Measurements from ENCODE around the gene IL3. TPM values are rescaled to one million over a fixed set of nuclear protein-coding genes. Genes with fewer than 3 reads are reported as not detected.
"Not testable (repeated sequence)": the region's sequence is repeated elsewhere in the genome, so short reads cannot be mapped to it uniquely, and the experiment has no call there.

IL3 gene
- polyA plus RNA-seq, 1 donor, result not detected

DNA sequence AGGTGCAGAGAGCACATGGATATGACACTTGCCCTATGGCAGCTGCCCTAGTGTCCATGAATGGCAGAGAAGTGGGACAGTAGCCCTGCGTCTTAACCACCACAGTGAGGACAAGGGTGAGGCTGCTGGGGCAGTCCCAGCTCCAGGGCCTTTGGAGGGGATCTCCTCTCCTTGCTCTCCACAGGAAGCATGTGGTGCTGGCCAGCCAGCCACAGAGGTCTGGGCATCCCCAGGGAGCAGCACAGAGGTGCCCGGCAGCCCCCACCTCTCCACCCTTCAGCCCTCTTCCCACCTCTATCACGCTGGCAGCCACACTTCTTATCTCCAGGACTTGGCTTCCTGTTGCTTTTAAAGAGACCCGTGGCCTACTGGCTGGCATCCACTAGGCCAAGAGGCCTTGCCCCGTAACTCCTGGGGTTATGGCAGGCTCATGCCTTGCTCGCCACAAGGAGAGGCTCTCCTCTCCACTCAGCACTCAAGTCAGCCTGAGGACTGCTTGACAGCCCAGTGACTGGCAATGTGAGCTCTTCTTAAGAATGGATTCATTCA, 35.0 kb downstream of the IL3 start:
- no peak for DNase-seq

DNA sequence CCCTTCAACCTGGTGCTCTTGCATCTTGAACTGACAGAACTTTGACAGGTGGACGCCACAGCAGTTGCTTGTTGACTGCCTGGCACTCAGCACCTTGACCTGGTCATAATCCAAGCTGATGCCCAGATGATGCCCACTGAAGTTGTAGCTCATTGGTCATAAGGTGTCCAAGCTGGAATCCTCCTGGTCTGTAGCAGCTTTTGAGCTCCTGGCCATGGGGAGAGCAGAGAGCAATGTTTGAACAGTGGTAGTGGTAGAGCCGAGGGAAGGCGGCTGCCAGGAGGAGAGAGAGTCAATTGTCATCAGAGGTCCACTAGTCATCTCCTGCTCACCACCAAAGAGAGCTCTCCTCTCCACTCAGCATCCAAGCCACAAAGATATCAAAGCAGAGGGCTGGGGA, 36.4 kb downstream of the IL3 start:
- DNase-seq, result no peak

DNA sequence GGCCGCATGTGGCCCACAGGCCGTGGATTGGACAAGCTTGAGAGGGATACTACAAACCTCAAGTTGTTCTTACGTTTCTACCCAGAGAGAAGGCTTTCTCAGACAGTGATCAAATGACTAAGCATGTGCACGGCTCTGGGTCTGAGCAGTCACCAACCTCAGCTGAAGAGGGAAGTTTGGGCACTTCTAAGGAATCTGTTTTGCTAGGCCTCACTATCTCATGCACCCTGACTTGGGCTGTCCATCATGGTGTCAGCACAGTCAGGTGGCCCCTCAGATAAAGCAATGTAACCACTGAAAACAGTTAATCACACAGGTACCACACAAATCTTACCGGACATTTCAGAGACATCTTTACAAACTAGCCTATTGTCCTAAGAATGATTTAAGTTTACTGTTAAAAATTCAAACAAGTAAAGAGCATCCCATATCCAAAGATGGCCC, 37.7 kb downstream of the IL3 start:
- no peak for DNase-seq

DNA sequence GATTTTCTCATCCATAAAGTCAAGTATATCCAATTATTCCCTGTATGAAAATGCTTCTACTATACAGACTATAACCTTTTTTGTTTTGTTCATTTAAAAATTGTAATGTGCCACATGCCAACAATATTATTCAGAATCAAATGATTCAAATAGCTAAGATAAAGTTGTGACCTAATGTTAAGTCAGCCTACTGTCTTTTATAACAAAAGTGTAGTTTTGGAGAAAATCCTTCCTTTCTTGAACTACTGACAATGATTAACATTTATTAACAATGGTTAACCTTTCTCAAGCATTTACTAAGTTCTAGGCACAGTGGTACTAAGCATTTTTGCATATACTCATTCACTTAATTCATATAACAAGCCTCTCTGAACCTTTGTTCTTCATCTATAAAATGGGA, 38.2 kb downstream of the IL3 start:
- no peak for DNase-seq

DNA sequence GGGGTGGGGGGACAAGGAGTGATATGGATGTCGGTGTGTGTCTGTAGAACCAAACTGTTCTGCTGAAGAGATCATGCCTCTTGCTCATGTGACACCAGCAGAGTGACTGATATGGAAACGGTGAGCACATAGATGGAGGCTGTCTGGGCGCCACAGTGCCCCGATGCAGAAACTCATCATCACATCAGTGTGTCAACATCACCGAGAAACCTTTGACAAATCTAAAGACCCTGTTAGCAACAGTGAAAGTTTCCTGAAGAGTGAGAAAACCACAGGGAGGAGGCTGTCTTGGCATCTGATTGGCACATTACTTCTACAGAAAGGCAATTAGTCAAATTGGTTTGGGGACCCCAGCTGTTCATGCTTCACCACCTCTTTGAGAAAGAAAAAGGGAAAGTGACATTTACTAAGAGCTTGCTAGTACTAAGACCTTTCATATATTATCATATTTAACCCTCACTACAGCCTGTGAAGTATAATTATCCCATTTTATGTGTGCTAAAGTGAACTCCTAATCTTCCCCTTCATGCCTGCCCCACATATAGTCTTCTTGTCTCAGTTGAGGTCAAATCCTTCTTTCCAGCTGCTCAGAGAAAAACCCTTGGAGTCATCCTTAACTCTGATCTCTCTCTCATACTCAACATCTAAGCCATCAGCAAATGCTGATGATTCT, 38.8 kb downstream of the IL3 start:
- DNase-seq, result no peak

DNA sequence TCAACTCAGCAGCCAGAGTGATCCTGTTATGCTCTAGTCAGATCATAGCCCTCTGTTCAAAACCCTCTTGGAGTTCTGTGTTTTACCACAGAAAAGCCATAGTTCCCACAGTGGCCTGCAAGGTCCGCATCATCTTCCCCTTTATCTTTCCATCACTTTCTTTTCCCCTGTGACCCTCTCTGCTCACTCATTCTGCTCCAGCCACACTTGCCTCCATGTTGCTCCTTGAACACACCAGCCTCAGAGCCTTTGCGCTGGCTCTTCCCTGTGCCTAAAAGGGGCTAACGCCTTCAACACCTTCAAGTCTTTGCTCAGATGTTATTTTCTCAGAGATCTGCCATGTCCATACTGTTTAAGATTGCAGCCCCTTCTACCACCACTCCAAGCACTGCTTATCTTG, 39.5 kb downstream of the IL3 start:
- no peak for DNase-seq

DNA sequence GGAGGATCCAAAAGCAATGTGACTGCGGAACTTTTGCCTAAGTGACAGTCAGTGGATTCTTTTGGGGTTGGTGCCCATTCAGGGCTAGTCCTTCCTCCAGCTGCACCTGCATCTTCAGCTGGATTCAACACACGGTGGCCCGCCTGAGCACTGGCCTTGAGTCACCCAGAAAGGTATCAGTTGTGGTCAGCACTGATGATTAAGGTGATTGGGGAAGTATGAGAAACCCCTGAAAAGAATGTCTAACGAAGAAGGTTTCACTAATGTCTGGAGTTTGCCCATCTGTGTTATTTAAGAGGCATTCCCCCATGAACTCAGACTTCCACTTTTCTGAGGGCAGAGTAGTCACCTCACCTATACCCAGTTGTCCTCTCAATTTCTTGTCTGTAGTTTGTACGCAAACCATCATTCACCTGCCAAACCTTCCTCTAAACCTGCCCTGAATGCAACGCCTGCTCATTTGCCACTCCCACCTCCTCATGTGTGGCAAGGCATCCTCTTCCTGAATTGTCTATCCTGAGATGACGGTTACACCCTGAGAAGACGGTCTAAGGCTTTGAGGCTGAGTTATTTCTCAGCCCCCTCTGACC, 40.3 kb downstream of the IL3 start:
- DNase-seq, result no peak

DNA sequence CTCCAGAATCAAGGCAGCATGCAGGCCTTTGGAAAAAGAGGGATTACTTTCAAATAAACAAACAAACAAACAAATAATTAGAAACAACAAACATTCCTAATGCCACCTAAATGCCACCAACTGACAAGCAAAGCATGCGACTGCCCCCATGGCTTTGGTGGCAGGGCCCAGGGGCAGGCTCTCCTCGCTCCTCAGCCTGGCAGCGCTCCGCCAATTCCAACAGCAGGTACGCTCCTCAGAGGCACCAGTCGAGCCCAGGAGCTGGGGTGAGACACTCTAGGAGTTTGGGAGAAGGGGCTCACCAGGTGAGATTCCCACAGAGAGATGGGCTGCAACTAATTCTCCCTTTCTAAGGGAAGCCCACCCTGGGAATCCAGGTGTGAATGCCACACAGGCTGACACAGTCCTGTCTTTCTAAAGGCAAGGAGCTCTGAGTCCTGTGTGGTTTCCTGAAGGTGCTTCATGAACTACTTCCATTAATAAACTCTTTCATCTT, 41.0 kb downstream of the IL3 start:
- DNase-seq, result no peak

DNA sequence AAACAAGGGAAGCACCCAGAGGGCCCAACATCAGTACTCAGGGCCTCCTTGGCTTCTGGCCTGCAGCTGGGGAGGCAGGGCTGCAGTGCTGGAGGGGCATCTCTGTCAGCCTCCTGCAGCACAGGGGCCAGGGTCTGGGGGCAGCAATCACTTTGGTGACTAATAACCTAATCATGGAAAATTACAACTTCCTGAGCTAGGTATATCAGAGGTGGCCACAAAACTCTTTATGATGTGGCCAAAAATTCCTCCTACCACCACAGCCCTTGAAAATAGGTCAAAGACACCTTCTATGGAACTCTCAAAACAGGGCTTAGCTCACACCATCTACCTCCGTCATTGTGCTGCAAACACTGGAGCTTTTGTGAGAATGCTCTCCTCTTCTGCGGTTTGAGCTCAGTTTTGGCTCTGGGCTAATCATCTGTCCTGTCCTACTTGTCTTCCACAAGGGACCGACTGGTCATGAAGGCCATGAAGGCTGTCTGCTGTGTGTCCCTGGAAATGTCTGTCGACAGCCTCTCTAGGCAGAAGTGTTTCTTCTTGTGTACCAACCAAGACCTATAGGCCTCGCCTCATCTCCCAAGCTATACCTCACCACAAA, 41.7 kb downstream of the IL3 start:
- DNase-seq, result no peak

DNA sequence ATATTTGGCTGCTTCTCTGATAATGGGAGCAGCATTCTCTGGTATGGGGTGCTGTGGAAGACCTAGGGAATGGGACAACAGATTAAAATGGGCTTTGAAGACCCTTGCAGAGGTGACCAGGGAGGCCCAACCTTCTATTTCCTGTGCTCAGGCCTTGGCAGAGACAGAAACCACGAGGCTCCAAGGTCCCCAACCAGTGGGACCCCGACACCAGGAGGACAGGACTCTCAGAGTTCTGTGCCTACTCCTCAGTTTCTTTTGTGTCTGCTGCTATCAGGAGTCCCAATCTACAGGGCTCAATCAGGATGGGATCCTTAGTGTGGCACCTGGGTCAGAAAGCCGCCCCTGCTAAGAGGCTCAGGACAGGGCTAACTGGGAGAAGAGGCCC, 42.5 kb downstream of the IL3 start:
- DNase-seq, result no peak

DNA sequence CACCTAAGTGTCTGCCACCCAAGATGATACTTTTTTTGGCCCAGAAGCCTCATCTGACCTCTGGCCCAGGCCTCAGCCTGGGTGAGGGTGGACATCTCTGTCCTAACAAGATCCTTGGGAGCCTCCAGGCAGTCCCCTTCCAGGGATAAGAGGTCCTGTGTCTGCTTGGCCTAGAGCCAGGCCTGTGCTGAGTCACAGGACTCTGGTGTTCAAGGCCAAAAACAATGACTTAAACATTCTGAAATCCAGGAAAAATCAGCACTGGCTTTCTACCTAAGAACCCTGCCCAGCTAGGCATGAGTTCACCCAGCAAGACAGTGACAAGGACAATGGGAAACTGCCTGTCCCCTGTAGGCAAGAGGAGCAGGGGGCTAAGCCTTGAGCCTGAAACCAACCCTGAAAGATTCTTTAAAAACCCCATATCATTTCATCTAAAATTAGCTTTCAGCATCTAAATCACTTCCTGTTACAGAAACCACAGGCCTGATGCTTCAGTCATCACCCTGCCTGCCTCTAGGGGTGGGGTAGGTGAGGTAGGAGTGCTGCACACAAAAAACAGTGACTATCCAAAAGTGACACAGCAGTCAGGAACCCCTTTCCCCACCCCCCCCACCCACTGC, 43.0 kb downstream of the IL3 start:
- DNase-seq, result peak; percentile 62

DNA sequence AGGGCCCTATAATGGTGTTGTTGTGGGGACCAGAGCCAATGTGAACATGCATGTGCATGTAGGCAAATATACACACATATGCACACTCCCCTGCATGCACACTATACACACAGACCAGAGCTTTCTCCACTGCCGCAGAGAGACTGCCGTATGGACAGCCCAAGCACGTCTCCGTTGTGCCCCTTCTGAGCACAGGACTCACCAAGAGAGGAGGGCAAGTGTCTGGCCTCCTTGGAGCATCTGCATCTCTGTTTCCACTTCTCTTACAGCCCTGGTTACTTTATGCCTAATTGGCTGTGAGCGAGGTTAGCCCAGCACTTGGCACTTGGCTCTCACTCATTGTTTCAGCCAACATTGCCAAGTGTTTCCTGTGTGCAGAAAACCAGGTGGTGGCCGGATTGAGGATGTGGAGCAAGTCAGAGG, 43.5 kb downstream of the IL3 start:
- DNase-seq, result no peak

DNA sequence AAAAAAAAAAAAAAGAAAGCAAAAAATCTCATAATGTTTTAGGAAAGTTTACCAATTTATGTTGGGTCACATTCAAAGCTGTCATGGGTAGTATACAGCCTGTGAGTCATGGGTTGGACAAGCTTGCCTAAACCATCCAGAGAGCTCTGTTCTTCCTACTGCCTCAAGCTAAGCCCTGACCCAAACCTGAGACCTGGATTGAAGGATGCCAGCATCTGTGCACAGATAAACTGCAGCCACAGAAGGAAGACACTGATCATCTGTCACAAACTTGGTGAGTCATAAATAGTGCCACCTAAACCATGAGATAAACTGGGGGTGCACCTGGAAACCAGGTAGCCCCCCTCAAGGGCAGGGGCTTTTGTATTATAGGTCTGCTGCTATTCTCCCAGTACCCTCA, 44.1 kb downstream of the IL3 start:
- no peak for DNase-seq

DNA sequence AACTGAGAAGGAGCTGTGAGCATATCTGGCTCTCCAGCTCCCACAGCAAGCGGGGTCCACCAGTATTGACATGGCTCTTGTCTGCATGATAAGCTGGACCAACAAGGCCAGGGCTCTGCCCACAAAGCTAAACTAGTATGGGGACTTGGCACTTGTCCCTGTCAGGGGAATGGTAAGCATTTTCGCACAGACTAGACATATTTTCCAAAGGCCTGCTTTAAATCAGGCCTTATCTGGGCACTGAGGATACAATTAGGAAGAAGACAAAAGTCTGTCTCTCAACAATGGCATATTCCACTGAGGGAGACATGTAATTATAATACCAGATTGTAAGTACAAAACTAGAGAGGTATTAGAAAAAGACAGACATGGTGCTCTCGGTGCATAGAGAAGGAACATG, 45.2 kb downstream of the IL3 start:
- DNase-seq, result no peak

DNA sequence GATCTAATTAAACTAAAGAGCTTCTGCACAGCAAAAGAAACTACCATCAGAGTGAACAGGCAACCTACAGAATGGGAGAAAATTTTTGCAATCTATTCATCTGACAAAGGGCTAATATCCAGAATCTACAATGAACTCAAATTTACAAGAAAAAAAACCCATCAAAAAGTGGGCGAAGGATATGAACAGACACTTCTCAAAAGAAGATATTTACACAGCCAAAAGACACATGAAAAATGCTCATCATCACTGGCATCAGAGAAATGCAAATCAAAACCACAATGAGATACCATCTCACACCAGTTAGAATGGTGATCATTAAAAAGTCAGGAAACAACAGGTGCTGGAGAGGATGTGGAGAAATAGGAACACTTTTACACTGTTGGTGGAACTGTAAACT, 48.0 kb downstream of the IL3 start:
- not testable (repeated sequence) for DNase-seq

DNA sequence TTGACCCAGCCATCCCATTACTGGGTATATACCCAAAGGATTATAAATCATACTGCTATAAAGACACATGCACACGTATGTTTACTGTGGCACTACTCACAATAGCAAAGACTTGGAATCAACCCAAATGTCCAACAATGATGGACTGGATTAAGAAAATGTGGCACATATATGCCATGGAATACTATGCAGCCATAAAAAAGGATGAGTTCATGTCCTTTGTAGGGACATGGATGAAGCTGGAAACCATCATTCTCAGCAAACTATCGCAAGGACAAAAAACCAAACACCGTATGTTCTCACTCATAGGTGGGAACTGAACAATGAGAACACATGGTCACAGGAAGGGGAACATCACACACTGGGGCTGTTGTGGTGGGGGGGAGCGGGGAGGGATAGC, 48.5 kb downstream of the IL3 start:
- DNase-seq, result not testable (repeated sequence)

DNA sequence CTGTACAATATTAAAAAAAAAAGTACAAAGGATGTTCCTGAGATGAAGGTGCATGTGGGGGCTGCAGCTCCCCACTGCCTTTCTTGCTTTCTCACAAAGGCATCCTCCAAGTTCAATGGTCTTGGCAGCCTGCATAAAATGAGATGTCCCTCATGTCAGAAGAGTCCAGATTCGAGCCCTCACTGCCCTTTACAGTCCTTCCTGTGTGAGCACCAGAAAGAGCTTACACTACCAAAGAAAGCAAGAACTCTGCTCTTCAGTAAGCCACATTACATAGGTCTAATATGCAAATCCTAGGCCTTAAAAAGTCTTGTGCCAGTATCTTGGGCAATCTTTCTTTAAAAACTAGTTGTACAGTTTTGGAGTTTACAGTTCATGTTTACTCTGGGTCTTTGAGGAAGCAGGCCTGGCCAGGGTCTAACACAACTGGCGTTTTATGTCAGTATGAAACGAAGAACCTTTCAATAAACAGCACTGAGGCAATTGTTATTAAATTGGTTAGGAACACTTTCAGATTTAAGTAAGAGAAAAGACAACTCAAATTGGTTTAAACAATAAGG, 49.1 kb downstream of the IL3 start:
- DNase-seq, result no peak

DNA sequence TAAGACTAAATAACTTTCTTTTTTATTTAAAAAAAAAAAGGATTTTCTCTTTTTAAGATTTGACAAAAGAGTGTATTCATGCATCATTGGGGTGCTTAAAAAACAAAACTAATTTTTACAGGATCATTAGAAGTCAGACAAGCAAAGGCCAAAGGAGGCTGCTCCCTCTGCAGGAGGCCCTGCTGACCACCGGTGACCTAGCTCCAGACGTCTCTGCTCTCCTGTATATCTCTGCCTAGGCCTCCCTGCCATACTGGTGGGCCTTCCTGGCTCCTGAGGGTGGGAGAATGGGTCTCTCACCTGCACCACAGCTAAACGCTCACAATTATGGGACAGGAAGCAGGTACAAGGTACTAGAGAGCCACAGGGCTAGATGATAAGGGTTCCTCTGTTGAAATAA, 49.7 kb downstream of the IL3 start:
- DNase-seq, result no peak

DNA sequence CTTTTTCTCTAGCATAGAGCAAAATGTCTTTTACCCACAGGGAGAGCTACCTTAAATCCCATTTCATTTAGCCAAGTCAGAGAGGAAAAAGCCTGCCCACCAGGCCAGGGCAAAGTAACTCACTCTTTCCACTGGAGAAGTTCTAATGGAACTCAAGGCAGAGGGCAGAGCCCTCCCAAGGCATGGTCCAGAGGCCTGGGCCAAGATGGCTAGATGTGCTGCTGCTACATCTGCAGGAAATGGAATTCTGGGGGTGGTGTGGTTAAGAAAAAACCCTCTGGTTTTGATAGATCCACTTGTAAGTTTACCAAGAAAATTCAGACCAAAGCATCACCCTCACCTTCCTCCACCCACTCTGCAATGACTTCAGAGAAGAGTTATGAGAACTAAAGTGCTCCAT, 50.5 kb downstream of the IL3 start:
- DNase-seq, result no peak

DNA sequence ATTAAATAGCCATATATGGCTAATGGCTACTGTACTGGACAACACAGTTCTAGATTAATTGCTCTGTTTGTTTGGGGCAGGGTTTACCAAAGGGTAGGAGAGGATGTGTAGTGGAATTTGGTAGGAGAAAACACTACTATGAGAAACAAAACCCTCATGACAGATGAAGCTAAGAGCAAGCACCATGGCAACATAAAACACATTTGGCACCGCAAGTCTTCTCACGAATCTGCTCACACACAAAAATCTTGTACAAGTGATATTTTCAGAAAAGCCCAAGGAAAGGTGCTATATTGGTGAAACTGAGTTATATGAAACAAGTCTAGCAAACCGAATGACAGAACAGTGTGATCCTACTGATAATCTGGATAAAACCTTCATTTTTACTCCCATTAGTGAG, 51.7 kb downstream of the IL3 start:
- DNase-seq, result no peak

All from hindlimb muscle (tissue), 1 donor.